ENCODE measurements around the gene AGMO.

Gene AGMO

GRCh38 chr7:15561835-15562234 is at the start of gene AGMO:
Gene AGMO (minus strand): TSS chr7:15562015.
- DNase-seq: no peak

GRCh38 chr7:15610503-15610902 is 48.7 kb upstream of the AGMO start:
- no peak for DNase-seq

GRCh38 chr7:15609287-15609686 is 47.5 kb upstream of the AGMO start:
- no peak for DNase-seq

- DNase-seq: no peak
Measured at GRCh38 chr7:15607529-15608210, 45.9 kb upstream of the AGMO start.

GRCh38 chr7:15606561-15606960 is 44.7 kb upstream of the AGMO start:
- no peak for DNase-seq

GRCh38 chr7:15604166-15604565 is 42.4 kb upstream of the AGMO start:
- no peak for DNase-seq

- no peak for DNase-seq
Measured at GRCh38 chr7:15603124-15603523, 41.3 kb upstream of the AGMO start.

- no peak for DNase-seq
Measured at GRCh38 chr7:15602236-15602635, 40.4 kb upstream of the AGMO start.

- DNase-seq: no peak
Measured at GRCh38 chr7:15601175-15601574, 39.4 kb upstream of the AGMO start.

GRCh38 chr7:15600298-15600697 is 38.5 kb upstream of the AGMO start:
- no peak for DNase-seq

- no peak for DNase-seq
Measured at GRCh38 chr7:15594461-15594860, 32.6 kb upstream of the AGMO start.

- DNase-seq: no peak
Measured at GRCh38 chr7:15593382-15593781, 31.6 kb upstream of the AGMO start.

GRCh38 chr7:15586266-15586665 is 24.5 kb upstream of the AGMO start:
- DNase-seq: no peak

GRCh38 chr7:15584575-15584974 is 22.8 kb upstream of the AGMO start:
- DNase-seq: no peak

GRCh38 chr7:15582773-15583172 is 21.0 kb upstream of the AGMO start:
- no peak for DNase-seq

GRCh38 chr7:15581352-15581951 is 19.6 kb upstream of the AGMO start:
- DNase-seq: no peak

GRCh38 chr7:15580604-15581351 is 19.0 kb upstream of the AGMO start:
- DNase-seq: no peak

GRCh38 chr7:15577600-15577999 is 15.8 kb upstream of the AGMO start:
- DNase-seq: no peak

- no peak for DNase-seq
Measured at GRCh38 chr7:15571301-15571878, 9.6 kb upstream of the AGMO start.

- DNase-seq: no peak
Measured at GRCh38 chr7:15567652-15568051, 5.8 kb upstream of the AGMO start.

- DNase-seq: no peak
Measured at GRCh38 chr7:15567036-15567435, 5.2 kb upstream of the AGMO start.

GRCh38 chr7:15566476-15566875 is 4.7 kb upstream of the AGMO start:
- no peak for DNase-seq

- DNase-seq: no peak
Measured at GRCh38 chr7:15560968-15561367, 847 bp downstream of the AGMO start.

- no peak for DNase-seq
Measured at GRCh38 chr7:15559416-15559928, 2.3 kb downstream of the AGMO start.
